Non-pigmented ciliary epithelial cell (primary cell): ENCODE measurements around the gene UNC13C.

ENCODE experiments used
- DNase-seq: peaks from one replicate; pipeline ENCODE4 v3.0.0-alpha.2; 2010; ENCODE audit warnings: low read depth

UNC13C gene

GRCh38 chr15:54026258-54026657 lies 48.0 kb downstream of the UNC13C start:
- no peak for DNase-seq

- no peak for DNase-seq
Observed at GRCh38 chr15:54026891-54027290, 48.6 kb downstream of the UNC13C start.

DNA sequence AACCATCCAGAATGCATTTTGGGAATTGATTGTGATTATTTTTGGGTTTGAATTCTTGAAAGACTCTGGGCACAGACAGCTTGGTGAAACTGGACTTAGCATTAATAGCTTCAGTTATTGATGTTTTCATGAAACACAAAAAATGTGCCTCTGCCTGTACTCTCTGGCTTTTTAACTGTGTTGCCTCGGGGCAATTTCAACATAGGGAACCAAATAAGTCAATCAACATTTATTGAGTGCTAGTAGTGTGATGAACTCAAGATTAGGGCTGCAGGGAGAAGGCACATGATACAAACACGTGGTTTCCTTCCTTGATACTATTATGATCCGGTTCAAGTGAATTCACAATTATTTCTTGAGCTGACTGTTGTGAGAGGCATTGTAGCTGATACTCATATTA lies 50.8 kb downstream of the UNC13C start:
- DNase-seq, result no peak

DNA sequence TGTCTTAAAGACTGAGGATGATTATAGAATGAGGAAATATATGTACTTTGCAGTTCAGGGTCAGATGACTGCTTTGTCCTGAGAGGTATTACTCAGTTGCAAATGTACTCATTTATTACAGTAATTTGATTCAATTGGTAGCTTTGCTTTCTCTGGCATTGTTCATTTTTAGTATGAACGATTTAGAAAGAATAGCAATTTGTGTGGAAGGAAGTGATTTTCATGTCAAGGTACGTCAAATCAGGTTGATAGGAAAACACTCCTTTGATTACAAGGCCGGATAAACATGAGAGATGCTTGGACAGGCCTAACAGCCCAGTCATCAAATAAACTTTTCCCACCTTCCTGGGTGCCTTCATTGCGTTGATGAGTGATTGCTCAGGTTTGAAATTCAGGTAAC lies 53.8 kb downstream of the UNC13C start:
- no peak for DNase-seq

GRCh38 chr15:54033356-54033860 lies 55.2 kb downstream of the UNC13C start:
- no peak for DNase-seq

DNA sequence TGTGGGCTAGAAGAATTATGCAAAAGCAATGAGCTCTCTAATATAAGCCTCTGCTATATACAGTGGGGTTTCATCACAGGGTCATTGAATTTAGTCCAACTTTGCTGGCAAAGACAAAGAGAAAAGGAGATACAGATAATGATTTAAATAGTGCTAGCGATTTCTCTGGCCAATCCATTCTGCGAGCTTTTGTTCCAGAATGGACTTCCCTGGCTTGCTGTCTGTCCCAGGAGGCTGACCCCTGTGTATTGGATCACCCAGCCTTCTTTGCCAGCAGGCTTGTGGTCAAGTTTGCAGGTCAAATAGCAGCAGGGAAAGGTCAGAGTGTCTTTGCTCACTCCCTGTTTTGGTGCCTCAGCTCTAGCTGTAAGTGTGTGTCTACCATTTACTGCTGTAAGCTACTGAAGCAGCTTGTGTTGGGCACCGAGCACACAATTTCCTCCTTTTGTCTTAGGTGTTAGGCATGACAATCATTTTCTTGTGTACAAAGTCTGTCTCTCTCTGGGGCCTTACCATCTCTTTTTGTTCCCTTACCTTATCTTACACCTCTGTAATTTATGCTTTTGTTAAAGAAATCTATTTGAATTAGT lies 55.7 kb downstream of the UNC13C start:
- DNase-seq, result no peak

DNA sequence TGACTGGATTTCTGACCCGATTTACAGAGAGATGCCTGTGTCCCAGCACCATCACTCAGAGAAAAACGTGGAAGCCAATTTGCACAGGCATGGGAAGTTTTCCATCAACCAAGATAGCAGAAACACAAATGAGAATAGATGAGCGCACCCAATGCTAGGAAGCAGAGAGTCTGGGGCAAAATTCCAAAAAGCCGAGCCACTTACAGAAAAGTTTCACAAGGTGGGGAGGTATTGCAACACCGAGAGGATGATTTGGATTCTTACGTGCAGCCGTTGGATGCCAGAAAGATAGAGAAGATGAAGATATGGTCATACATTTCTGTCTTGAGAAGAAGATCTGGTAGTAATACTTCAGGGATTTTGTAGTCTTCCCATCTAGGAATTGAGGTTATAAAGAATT lies 57.4 kb downstream of the UNC13C start:
- DNase-seq, result no peak

- no peak for DNase-seq
Observed at GRCh38 chr15:54045397-54045796, 67.2 kb downstream of the UNC13C start.

DNA sequence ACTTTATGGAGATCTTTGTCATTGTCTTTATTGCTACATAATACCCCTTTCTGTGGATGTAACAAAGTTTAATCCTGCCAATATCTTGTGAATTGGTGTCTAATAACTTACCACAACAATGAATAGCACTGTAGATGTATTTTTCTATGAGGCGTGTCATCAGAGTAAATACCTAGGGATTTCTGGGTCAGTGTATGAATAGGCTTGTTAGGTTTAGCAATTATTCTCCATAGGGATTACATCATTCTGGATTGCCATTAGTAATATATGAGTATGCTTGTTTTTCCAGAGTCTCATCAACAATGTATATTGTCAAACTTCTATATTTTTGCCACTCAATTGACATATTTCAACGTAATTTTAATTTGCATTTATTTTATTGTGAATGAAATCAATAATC lies 67.9 kb downstream of the UNC13C start:
- no peak for DNase-seq

DNA sequence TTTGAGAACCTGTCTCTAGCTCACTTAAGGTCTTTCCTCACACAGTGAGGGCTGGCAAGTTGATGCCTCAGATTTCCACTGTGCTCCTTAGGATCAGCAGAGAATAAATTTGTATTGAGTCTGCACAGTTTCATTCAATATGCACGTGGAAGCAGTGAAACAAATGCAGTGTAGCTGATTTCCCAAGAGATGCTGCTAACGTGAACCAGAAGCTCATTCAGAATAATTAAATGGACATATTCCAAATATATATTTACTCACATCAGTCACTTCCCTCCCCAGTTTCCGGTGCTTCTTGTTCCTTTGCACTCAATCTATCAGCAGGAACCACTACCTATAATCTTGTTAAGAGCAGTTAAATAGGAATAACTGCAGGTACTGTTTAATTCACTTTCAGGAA lies 86.1 kb downstream of the UNC13C start:
- no peak for DNase-seq

DNA sequence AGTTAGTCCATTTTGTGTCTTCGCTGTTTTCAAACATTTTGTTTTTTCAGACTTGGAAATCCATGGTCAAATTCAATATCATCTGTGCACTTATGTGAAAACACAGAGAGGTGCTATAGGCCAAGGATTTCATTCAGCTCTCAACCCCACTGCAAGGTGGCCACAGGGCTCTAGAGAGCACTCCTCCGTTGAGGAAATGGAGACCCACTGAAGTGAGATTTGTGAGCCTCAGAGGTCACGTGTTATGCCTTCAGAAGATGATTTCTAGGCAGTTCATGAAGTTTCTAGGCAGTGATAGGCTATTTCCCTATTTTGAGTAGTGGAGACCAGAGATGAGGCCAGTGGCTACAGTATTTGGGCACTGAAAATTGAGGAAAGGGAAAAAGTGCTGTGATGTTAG lies 88.2 kb downstream of the UNC13C start:
- no peak for DNase-seq

DNA sequence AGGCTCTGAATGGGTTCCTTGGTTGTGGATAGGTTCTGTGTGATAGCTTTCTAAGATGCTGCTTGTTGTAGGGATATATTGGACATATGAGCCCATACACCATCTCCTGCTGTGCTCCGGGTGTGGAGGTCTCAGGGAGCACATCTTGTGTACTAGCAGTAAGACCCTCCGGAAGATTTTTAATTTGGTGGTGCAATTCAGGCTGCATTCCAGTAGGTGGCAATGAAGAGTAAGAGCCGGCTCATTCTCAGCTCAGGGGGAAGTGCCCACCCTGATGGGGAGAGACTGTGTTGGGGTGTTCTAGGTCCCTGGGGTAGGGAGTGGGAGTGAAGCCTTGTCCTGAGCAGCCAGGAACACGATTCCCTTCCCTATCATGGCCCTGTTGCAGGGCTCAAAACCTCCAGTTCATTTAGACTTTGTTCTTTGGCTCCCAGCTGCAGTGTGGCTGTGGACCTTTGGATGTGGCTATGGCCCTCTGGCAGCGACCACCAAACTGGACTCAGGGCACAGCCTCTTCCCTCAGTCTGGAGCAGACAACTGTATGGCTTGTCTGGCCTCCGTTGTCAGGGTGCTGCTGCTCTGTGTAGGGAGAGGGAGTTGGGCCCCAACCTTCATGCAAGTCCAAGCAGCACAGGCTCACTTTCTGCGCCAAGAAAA lies 104.7 kb downstream of the UNC13C start:
- no peak for DNase-seq

DNA sequence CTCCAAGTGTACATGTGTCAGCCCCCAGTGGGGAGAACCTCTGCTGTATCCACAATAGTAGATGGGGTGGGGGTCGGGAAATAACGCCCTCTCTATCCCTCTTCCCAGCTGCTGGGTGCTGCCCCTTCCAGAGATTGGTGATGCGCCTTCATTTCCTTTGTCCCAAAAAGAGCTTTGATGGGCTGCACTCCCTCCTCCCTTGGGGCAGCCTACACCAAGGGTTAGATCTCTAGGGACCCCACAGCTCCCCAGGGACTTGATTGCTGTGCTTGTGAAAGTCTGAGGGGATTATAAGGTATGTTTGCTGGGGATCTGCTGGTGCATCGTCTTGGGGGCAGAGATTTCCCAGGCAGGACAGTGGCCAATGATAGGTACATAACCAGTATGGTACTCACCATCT lies 105.3 kb downstream of the UNC13C start:
- no peak for DNase-seq

- DNase-seq, result no peak
Observed at GRCh38 chr15:54083991-54084390, 105.8 kb downstream of the UNC13C start.

GRCh38 chr15:54088837-54089236 lies 110.6 kb downstream of the UNC13C start:
- no peak for DNase-seq

DNA sequence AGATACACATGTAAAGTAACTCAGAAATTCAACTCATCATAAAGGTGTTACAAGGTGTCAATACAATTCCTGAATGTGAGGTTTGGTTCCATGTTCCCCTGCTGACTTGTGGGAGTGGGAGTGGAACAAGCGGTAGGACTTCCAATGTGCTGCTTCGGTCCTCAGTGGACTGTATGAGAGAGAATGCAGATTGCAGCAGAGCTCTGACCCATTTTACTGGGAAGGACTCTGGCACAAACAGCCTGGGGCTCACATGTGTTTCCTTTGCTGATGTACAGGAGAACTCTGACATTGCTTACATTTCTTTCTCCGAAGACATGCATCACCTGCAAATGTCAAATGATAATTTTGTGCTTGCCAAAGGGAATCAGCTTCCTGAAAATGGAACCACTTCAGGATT lies 111.5 kb downstream of the UNC13C start:
- DNase-seq, result no peak

DNA sequence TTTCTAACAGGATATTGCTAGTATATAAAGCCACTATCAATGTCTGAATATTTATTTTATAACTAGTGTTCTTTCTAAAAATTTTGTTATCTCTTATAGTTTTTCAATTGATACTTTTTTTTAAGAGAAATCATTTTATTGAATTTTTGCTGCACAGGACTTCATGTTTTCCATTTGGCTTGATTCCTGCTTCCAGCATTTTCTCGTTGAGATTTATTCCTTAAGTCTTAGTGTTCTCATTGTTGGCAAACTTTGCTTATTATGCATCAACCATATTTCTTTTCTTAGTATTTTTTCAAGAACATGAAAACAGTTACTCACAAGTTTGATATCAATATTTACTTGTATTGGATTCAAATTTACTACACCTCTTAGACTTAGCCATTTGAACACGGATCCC lies 113.4 kb downstream of the UNC13C start:
- no peak for DNase-seq

DNA sequence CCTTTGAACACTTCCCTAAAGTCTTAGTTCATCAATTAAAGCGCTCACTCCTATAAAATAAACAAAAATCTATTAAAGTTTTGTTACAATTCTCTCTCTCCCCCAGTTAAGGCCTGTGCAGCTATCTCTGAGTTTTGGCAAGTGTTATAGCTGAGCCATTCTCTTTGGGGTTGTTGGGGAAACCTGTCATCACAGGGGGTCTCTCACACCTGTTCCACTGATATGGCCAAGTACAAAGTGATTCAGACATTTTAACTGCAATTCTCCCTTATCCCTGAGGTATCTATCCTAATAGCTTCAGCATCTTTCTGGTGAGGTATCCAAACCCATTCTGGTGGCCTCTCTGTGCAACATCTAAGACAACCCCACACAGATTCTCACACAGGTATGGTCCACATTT lies 116.4 kb downstream of the UNC13C start:
- no peak for DNase-seq

DNA sequence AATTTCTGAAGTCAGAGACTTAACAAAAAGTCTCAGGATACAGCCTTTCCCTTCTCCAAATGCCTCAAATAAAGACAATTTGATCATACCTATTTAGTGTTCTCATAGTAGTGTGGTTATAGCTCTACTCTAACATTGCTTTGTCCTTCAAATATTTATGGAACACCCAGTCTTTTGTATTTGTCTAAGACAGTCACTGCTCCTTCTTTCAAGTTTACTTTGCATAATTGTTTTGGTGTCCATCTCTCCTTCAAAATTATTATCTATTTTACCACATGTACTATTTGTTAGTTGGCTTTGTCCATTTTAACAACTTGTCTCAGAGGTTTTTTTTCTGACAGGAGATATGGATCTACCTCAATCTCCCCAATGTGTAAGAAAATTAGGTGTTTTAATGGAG lies 118.8 kb downstream of the UNC13C start:
- no peak for DNase-seq

DNA sequence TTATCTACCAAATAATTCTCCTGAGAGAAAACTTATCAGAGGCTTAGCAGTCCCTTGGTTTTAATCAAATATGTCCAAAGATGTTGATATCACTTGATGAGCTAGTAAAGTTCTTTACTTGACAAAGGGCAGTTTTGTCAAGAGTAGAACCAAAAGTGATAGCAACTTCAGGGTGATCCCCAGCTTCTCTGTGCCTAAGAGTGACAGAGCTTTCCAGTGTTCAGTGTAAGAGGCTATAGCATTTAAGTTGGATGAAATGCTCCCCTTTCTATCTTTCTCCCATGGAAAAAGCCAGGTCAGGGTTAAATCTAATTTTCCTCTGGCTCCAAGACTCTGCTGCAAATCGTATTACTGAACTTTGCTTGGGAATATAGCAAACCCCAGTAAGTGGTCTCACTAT lies 120.8 kb downstream of the UNC13C start:
- no peak for DNase-seq

DNA sequence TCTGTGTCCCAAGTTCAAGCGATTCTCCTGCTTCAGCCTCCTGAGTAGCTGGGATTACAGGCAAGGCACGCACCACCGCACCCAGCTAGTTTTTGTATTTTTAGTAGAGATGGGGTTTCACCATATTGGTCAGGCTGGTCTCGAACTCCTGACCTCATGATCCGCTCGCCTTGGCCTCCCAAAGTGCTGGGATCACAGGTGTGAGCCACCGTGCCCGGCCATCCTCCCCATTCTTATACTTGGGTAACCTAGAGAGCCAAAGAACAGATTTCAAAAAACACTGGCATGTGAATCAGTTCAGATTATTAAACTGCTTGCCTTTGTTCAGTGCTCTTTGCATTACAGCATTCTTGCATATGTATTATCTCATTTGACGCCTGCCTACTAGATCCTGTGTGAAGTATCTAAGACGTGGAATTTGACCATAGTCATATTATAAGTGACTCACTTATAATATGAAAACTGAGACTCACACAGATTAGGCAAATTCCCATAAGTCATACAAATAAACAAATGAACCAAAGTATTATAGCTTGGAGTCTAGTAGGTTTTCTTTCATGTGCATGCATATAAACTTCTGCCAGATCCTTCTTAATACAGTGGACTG lies 123.5 kb downstream of the UNC13C start:
- DNase-seq, result no peak

- DNase-seq, result no peak
Observed at GRCh38 chr15:54102704-54103103, 124.5 kb downstream of the UNC13C start.

DNA sequence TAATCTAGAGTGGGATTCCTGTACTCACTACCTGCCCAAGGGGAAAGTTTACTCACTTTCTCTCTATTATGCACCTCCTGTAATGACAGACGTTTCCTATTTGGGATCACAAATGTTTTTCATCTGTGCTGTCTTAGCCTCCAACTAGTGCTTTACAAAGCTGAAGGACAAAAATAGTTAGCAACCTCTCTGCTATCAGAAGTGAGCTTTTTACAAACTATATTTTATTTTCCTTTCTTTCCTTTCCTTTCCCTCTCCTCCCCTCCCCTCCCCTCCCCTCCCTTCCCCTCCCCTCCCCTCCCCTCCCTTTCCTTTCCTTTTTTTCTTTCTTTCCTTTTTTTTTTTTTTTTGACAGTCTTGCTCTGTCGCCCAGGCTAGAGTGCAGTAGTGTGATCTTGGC lies 130.8 kb downstream of the UNC13C start:
- no peak for DNase-seq

GRCh38 chr15:54119051-54119450 lies 140.8 kb downstream of the UNC13C start:
- DNase-seq, result no peak
